Astrocyte of the cerebellum (primary cell): ENCODE measurements around the gene GFOD1.
A peak's percentile ranks its signal among the peaks of the same experiment; 100 is the strongest.

Experiments used
- DNase-seq: peaks from one replicate; pipeline ENCODE4 v3.0.0-alpha.2; 2011; ENCODE audit warnings: low read depth
- H3K4me3 ChIP-seq: 2 replicates; pipeline ENCODE4 v1.5.1; 2011; ENCODE audit warnings: mild to moderate bottlenecking, low read depth, low read length, moderate library complexity
- in situ Hi-C: cut with HindIII; loops from 2 replicates; pipeline ENCODE4 v1.10.0; 2017; ENCODE audit warnings: low sequenced_read_pairs
- TF ChIP-seq, protein P1 (sequence below): IDR thresholded peaks from 2 replicates; pipeline ENCODE4 v1.5.1; 2012; ENCODE audit warnings: low read length, low read depth, moderate library complexity, mild to moderate bottlenecking; ENCODE audit errors: missing control alignments

Gene GFOD1

DNA sequence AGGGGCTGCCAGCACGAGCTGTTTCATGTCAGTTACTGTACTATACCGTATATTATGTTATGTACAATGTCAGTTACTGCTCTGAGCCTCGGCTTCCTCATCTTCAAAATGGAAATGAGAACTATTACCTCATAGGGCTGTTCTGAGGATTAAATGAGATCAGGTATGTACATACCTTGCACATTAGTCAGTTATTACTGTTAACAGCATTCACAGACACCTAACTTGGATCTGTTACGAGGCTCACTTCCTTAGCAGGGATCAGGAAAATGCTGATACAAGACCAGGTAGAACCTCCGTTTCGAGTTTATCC lies 89.4 kb downstream of the GFOD1 start:
- no peak overlapping the region for H3K4me3 ChIP-seq
- DNase-seq: no peak
- TF ChIP-seq, protein P1, sequence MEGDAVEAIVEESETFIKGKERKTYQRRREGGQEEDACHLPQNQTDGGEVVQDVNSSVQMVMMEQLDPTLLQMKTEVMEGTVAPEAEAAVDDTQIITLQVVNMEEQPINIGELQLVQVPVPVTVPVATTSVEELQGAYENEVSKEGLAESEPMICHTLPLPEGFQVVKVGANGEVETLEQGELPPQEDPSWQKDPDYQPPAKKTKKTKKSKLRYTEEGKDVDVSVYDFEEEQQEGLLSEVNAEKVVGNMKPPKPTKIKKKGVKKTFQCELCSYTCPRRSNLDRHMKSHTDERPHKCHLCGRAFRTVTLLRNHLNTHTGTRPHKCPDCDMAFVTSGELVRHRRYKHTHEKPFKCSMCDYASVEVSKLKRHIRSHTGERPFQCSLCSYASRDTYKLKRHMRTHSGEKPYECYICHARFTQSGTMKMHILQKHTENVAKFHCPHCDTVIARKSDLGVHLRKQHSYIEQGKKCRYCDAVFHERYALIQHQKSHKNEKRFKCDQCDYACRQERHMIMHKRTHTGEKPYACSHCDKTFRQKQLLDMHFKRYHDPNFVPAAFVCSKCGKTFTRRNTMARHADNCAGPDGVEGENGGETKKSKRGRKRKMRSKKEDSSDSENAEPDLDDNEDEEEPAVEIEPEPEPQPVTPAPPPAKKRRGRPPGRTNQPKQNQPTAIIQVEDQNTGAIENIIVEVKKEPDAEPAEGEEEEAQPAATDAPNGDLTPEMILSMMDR: no peak
- in situ Hi-C loops: no loop called here

DNA sequence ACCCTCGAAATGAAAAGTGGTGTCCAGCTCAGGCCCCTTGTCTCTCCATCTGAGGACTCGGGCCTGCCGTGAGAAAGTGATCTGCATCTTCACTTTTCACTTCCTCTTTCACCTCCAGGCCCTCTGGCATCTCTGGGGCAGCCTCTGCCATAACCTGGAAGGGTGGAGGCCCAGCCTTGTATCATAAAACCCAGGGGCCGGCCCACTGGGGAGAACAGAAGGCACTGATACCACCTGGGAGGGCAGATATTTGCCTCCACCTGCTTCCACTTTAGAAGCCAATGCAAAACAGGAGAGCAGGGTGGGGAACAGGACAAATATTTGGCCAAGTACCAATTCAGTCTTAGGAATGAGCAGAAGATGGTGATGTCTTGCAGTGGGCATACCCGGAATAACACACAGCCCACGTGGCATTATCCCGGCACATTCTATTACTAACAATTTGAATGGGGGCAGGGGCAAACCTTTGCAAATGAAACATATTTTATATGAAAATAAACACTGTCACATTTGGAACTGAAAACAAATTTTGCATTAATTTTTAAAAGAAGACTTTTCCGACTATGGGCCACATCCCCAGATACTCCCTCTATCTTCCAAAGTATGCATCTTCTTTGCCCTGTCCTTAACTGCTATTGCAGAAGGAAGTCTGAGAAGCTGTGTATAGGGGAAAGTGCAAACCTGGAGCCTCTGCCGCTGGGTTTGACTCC lies 89.9 kb downstream of the GFOD1 start:
- in situ Hi-C loops: no loop called here
- TF ChIP-seq, protein P1: no peak
- H3K4me3 ChIP-seq: no peak overlapping the region

DNA sequence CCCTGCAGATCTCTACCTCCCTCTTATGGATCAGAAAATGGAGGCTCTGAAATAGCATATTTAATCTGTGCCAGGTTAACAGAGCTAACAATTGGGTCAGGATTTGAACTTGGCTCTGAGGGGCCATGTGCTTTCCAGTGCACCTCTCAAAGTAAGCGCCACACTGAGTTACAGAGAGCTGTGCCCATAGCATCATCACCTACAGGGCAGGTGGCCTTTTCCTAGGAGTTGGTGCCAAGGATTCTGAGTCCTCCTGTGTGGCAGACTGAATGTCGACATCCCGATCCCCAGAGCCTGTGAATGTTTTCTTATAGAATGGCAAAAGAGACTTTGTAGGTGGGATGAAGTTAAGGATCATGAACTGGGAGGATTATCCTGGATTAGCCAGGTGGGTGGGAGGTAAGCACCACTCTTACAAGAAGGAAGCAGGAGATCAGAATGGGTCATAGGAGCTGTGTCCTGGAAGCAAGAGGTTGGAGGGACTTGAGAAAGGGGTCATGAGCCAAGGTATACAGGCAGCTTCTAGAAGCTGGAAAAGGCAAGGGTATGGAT lies 91.1 kb downstream of the GFOD1 start:
- in situ Hi-C loops: no loop called here
- TF ChIP-seq, protein P1: no peak
- H3K4me3 ChIP-seq: no peak overlapping the region

More for the DNA sequence above, 89.9 kb downstream of the GFOD1 start:
- no peak for DNase-seq

DNA sequence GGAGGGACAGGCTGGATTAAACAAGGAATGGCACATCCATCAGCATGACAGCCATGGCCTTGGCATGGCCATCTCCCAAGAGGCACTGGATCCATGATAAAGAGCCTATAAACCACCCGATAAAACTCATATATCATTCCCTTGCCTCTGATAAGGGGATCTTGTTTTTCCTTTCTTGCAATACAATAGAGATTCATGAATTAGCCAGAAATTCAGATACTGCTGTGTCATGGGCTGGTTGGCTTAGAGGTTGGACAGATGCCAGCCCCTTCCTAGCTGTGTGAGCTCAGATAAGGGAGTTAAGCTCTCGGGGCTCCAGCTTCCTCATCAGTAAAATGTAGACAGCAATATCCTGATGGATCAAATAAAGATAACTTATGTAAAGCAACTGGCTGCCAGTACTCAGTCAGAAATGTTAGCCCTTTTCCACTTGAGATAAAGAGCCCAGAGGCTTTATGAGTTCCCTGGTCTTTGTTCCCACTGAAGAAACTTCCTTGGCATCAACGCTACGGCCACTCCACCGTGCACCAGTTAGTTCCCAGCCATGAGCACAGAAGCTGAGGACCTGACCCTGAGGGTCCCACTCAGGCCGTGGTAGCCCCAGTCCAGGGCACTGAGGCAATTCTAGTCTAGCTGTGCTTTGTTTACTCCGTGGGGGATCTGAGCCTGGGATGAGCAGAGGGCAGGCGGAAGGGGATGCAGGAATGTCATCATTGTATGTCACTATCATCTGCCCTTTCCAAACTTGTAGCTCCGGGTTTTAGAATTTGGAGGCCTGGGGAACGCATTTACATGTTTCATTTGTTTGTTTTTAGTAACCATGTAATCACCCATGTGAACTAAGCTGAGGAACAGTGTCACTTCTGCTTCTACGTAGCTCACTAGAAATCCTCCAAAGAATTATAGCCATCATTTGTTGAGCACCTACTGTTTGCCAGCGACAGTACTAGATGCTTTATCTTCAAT lies 91.8 kb downstream of the GFOD1 start:
- H3K4me3 ChIP-seq: no peak overlapping the region
- TF ChIP-seq, protein P1: no peak
- in situ Hi-C loops: no loop called here
- DNase-seq: peak; percentile 64

More for the DNA sequence above, 91.1 kb downstream of the GFOD1 start:
- no peak for DNase-seq

DNA sequence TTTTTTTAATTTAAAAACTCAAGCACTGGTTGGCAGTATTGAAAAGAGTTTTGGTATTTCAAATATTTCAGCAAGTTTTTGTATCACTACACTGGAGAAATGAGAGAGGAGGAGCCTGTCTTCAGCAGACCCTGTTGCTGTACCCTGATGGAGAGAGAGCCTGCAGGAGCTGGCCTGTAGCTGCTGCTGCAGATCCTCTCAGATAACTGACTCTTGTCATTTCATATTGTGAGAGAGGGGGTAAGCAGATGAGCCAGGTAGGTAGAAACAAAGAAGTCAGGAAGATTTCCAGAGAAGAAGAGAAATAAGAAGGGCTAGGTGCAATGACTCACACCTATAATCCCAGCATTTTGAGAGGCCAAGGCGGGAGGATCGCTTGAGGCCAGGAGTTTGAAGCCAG lies 94.9 kb downstream of the GFOD1 start:
- no peak for DNase-seq
- TF ChIP-seq, protein P1: no peak
- H3K4me3 ChIP-seq: no peak overlapping the region
- in situ Hi-C loops: no loop called here

DNA sequence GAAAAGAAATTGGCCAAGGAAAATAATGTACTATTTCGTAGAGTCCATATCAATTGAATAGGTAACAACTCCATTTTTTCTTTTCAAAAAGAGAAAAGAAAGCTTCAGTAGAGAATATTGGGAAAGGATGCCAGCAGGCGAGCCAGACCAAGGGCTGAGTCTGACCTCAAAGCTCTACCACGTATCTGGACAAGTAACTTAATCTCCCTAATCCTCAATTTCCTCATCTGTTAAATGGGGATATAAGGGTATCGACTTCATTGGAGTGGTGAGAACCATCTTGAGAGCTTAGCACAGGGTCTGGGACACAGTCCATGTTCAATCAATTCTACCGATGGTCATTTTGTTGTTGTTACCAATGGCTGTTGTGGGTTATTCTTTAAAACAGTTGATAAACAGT lies 95.9 kb downstream of the GFOD1 start:
- TF ChIP-seq, protein P1: no peak
- no peak overlapping the region for H3K4me3 ChIP-seq
- DNase-seq: no peak
- in situ Hi-C loops: no loop called here
